GM18870 (cell line): ENCODE data around the gene GNG7.
"Not testable (repeated sequence)": the region's sequence is repeated elsewhere in the genome, so short reads cannot be mapped to it uniquely, and the experiment has no call there.

Source experiments
- ATAC-seq: cut with Tn5 transposase; IDR thresholded peaks from one replicate; pipeline ENCODE4 v1.9.1; 2021; ENCODE audit warnings: moderate library complexity; ENCODE audit not compliant: unreplicated experiment

The GNG7 gene

GRCh38 chr19:2646866-2647535 is 55.5 kb downstream of the GNG7 start:
- ATAC-seq = no peak

GRCh38 chr19:2645826-2646225 is 56.7 kb downstream of the GNG7 start:
- no peak for ATAC-seq

DNA sequence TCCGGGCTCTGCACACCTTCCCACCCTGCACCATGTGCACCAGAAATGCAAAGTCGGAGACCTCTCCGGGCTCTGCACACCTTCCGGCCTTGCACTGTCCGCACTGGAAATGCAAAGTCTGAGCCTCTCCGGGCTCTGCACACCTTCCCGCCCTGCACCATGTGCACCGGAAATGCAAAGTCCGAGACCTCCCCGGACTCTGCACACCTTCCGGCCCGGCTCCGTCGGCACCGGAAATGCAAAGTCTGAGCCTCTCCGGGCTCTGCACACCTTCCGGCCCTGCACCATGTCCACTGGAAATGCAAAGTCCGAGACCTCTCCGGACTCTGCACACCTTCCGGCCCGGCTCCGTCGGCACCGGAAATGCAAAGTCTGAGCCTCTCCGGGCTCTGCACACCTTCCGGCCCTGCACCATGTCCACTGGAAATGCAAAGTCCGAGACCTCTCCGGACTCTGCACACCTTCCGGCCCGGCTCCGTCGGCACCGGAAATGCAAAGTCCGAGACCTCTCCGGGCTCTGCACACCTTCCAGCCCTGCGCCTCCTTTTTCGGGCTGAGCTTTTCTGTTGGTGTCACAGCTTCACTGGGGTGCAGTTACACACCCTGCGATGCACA is 59.3 kb downstream of the GNG7 start:
- not testable (repeated sequence) for ATAC-seq

DNA sequence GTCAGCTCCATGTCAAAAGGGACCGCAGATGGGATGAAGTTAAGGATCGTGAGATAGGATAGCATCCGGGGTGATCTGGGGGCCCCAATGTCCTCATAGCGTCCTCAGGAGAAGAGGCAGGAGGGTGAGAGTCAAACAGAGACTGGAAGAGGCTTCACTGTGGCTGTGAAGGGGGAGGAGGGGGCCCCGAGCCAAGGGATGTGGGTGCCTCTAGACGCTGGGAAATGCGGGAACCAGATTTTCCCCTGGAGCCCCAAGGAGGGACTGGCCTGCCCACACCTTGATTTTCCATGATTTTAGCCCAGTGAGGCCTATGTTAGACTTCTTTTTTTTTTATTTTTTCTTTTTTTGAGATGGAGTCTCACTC is 61.2 kb downstream of the GNG7 start:
- no peak for ATAC-seq

GRCh38 chr19:2640563-2641331 is 61.7 kb downstream of the GNG7 start:
- ATAC-seq = no peak

DNA sequence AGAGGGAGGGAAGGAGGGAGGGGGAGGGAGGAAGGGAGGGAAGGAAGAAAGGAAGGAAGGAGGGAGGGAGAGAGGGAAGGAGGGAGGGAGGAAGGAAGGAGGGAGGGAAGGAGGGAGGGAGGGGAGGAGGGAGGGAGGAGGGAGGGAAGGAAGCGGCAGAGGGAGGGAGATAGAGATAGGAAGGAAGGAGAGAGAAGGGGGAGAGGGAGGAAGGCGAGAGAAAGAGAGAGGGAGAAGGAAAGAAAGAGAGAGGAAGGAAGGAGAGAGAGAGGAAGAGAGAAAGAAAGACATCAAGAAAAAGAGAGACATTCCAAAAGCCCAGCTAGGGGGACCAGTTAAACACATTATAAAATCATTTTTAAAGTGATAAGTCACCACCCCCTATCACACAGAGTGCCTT is 62.5 kb downstream of the GNG7 start:
- no peak for ATAC-seq

- ATAC-seq = no peak
Observed at GRCh38 chr19:2638417-2638940, 64.0 kb downstream of the GNG7 start.

GRCh38 chr19:2636897-2637683 is 65.4 kb downstream of the GNG7 start:
- ATAC-seq = no peak

DNA sequence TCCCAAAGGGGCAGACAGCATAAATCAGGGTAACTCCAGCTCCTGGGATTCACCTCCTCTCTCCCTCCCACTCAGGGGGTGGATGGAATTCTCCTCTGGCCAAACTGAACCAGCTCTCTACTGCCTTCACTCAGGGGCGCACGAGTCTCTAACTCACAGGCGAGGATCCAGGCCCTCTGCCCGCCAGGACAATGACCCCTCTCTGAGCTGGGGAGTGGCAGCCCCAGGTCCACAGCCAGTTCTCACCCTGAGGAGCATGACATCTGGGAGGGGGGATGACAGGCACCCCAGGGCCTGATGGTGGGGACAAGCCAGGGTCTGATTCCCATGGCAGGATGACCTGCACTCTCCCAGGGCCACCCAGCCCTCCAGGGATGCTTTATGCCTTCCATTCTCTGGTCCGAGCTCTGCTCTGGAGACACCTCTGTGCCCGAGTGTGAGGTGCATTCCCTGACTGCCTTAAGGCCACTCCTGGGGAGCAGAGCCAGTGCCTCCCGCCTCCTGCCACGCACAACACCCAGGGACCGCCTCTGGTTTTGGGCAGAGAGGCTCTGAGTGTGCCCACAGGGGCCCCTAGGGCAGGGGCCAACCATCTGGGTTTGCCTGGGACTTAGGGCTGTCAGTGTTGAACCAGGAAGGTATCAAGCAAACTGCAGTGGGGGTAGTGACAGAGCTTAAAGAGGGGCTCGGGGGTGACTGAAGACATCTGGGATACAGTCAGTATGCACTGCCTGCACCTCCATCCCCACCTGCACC is 66.2 kb downstream of the GNG7 start:
- no peak for ATAC-seq

DNA sequence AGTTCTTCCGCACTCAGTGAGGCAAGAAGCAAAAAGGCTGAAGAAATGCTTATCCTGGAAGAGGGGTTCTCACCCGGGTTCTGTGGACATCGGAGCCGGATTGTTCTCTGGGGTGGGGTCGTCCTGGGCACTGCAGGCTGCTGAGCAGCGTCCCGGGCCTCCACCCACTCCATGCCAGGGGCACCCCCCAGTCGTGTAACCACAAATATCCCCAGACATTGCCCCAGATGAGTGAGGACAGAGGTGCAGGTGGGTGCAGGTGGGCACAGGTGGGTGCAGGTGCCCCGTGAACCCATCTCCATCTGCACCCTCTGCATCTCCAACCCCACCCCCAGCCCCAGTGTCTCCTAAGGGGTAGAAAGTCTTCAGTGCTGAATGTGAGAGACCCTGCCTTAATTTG is 67.5 kb downstream of the GNG7 start:
- ATAC-seq = no peak

DNA sequence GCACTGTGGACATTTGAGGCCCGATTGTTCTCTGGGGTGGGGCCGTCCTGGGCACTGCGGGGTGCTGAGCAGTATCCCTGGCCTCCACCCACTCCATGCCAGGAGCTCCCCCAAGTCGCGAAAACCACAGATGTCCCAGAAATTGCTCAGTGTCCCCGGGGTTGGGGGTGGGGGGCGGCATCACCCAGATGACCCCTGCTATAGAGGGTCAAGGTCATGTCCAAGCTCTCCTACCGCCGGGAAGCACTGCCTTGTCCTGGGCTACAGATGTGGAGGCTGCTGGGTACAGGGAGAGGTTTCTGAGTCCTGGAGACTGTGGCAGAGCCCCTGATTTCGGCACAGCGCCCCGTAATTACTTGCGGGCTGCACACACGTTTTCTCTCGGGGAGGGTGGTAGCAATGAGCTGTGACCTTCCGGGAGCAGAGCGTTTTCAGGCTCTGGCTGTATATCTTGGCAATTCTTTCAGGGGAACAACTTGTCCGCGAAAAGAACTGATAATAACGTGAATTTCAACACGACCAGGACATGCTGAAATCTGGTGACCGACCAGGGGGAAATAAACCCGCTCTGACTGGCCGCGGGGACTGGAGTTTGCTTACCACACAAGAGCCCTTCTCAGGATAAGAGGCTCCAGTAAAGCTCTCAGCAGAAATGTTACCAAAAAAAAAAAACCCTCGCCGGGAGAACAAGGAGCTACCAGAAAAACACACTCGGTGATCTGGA is 68.1 kb downstream of the GNG7 start:
- no peak for ATAC-seq

- no peak for ATAC-seq
Observed at GRCh38 chr19:2633693-2634075, 68.8 kb downstream of the GNG7 start.

- ATAC-seq = no peak
Observed at GRCh38 chr19:2631213-2631821, 71.2 kb downstream of the GNG7 start.

- no peak for ATAC-seq
Observed at GRCh38 chr19:2630352-2631001, 72.0 kb downstream of the GNG7 start.

GRCh38 chr19:2629491-2630351 is 72.8 kb downstream of the GNG7 start:
- no peak for ATAC-seq

DNA sequence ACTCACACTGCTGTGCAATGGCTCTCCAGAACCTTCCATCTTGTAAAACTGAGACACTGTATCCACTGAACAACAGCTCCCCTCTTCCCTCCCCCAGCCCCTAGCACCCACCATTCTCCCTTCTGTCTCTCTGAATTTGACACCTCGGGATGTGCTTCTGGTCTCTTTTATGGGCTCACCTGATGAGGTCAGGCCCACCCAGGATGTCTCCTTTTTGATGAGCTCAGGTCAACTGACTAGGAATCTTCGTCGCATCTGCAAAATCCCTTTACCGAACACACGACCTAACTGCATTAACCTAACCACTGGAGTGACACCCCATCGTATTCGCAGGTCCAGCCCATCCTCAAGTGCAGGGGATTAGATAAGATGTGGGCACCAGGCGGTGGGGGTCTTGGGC is 73.9 kb downstream of the GNG7 start:
- ATAC-seq = no peak

GRCh38 chr19:2627855-2628254 is 74.6 kb downstream of the GNG7 start:
- ATAC-seq = no peak

DNA sequence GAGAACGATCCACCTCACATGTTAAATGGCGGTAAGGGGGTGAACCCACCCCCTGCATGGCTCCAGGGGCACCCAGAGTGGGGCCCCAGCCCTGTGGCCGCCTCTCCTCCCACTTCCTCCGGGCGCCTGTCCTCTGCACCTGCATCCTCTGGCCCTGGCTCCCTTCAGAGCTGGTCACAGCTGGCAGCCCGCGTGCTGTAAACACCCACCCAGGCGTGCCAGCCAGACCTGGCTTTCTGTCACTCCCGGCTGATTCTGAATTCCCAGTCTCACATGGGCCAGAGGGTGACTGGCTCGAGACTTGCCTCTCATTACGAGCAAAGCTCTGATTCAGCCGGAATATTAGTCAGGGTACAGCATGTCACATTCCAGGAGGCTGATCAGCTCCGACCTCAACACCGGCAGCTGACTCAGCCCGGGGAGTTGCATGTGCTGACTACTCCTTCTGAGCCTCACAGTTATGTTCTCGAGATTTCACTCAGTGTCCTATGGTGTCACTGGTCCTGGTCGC is 75.1 kb downstream of the GNG7 start:
- no peak for ATAC-seq
